Airway epithelial cell (primary cell): Measurements from ENCODE around the gene TRIM77. TPM values are rescaled to one million over a fixed set of nuclear protein-coding genes. Genes with fewer than 3 reads are reported as not detected.

Source experiments
- total RNA-seq: library from RNA; depleted of rRNA; stranded (reverse); fragments of >200 nt; gene quantifications from 2 replicates; pipeline ENCODE4 v1.2.3, GENCODE V29; 2015

The TRIM77 gene
- total RNA-seq = not detected in 2 replicates

GRCh38 chr11:89709999-89710398 is at the start of gene TRIM77:
Gene TRIM77 (plus strand): TSS chr11:89710299. CDS start chr11:89710299, 0 bp downstream.

Other genes with a start within 250 kb of the TRIM77 start
- 1.2 and 1.3 TPM in 2 replicates for gene NOX4, start 218.9 kb upstream of the TRIM77 start, total RNA-seq
- not detected in 2 replicates for gene TRIM49, start 98.3 kb downstream of the TRIM77 start, total RNA-seq
- not detected in 2 replicates for gene TRIM64B, start 168.2 kb downstream of the TRIM77 start, total RNA-seq
- not detected in 2 replicates for gene TRIM49D1, start 211.9 kb downstream of the TRIM77 start, total RNA-seq
- not detected in 2 replicates for gene TRIM49D2, start 213.8 kb downstream of the TRIM77 start, total RNA-seq